K562 (cell line): ENCODE data around the gene UBN2. TPM values are rescaled to one million over a fixed set of nuclear protein-coding genes. Genes with fewer than 3 reads are reported as not detected.

Experiments used
- BCLAF1 ChIP-seq, 2 experiments: fragments of 450-650 bp in 1 of 2; IDR thresholded peaks; 2 replicates each; pipeline ENCODE4 v1.6.1; 2011 to 2017; ENCODE audit warnings: low read depth in 2 of 2, antibody characterized with exemption in 1 of 2, borderline replicate concordance in 1 of 2, low read length in 1 of 2, mild to moderate bottlenecking in 1 of 2, mixed read lengths in 1 of 2; ENCODE audit not compliant: control insufficient read depth in 1 of 2
- C11orf30 ChIP-seq: fragments of 450-650 bp; IDR thresholded peaks from 2 replicates; pipeline ENCODE4 v1.6.1; 2016; ENCODE audit warnings: low read depth, mild to moderate bottlenecking
- CREBBP ChIP-seq: IDR thresholded peaks from one replicate; pipeline ENCODE4 v1.6.1; 2012; ENCODE audit warnings: low read depth, mild to moderate bottlenecking, control low read depth, inconsistent platforms, low read length
- DACH1 ChIP-seq: fragments of 450-650 bp; IDR thresholded peaks from 2 replicates; pipeline ENCODE4 v1.6.1; 2018; ENCODE audit not compliant: partially characterized antibody
- DIDO1 ChIP-seq: fragments of 450-650 bp; IDR thresholded peaks from 2 replicates; pipeline ENCODE4 v1.6.1; 2016; ENCODE audit warnings: low read depth, missing biosample characterization, missing genetic modification characterization
- ELK3 ChIP-seq: fragments of 450-650 bp; formaldehyde crosslinking; IDR thresholded peaks from 2 replicates; pipeline ENCODE4 v1.4.0; 2020; ENCODE audit warnings: mild to moderate bottlenecking
- EP400 ChIP-seq: fragments of 450-650 bp; IDR thresholded peaks from 2 replicates; pipeline ENCODE4 v1.6.1; 2017; ENCODE audit warnings: antibody characterized with exemption, mild to moderate bottlenecking, moderate library complexity
- FOXJ2 ChIP-seq: fragments of 200-800 bp; sonication (Bioruptor generic); IDR thresholded peaks from 2 replicates; pipeline ENCODE4 v1.6.1; 2016; ENCODE audit warnings: missing genetic modification characterization, missing compliant biosample characterization
- IRF1 ChIP-seq: sonication (generic); formaldehyde crosslinking; IDR thresholded peaks from 2 replicates; pipeline ENCODE4 v1.8.0; 2022; ENCODE audit warnings: missing genetic modification reagents, mild to moderate bottlenecking, borderline replicate concordance
- KLF16 ChIP-seq: IDR thresholded peaks from 2 replicates; pipeline ENCODE4 v1.6.1; 2016; ENCODE audit warnings: antibody characterized with exemption
- MAZ ChIP-seq, 2 experiments: fragments of 450-650 bp in 1 of 2; sonication (generic) in 1 of 2; formaldehyde crosslinking; IDR thresholded peaks in 1 of 2; conservative IDR thresholded peaks in 1 of 2; 2 replicates each; pipeline versions ENCODE4 v1.4.0 to v1.5.0; 2020; ENCODE audit warnings: mild to moderate bottlenecking in 1 of 2, missing genetic modification reagents in 1 of 2
- MIER1 ChIP-seq: fragments of 450-650 bp; IDR thresholded peaks from 2 replicates; pipeline ENCODE4 v1.6.1; 2016; ENCODE audit warnings: antibody characterized with exemption, mild to moderate bottlenecking, low read depth
- MXD1 ChIP-seq: fragments of 250-450 bp; sonication (Bioruptor Pico); IDR thresholded peaks from 2 replicates; pipeline ENCODE4 v1.8.0; 2021; ENCODE audit warnings: borderline replicate concordance, mild to moderate bottlenecking, moderate library complexity; ENCODE audit not compliant: poor library complexity, severe bottlenecking
- NCOA4 ChIP-seq: fragments of 450-650 bp; IDR thresholded peaks from 2 replicates; pipeline ENCODE4 v1.6.1; 2018; ENCODE audit warnings: mild to moderate bottlenecking; ENCODE audit not compliant: partially characterized antibody
- NFYB ChIP-seq: IDR thresholded peaks from 2 replicates; pipeline ENCODE4 v1.6.1; 2011; ENCODE audit warnings: mild to moderate bottlenecking, moderate library complexity; ENCODE audit not compliant: insufficient read length; ENCODE audit errors: extremely low read depth
- OTX1 ChIP-seq: fragments of 450-650 bp; formaldehyde crosslinking; IDR thresholded peaks from 2 replicates; pipeline ENCODE4 v1.4.0; 2022; ENCODE audit warnings: mild to moderate bottlenecking
- PHF20 ChIP-seq: fragments of 450-650 bp; IDR thresholded peaks from 2 replicates; pipeline ENCODE4 v1.6.1; 2018; ENCODE audit not compliant: partially characterized antibody
- RBM39 ChIP-seq: fragments of 200-400 bp; formaldehyde crosslinking; optimal IDR thresholded peaks from 2 replicates; pipeline ENCODE3; 2018; ENCODE audit warnings: low read depth, low read length
- SMARCE1 ChIP-seq: fragments of 450-650 bp; IDR thresholded peaks from 2 replicates; pipeline ENCODE4 v1.7.1; 2016; ENCODE audit warnings: mild to moderate bottlenecking
- TAF9B ChIP-seq: fragments of 450-650 bp; IDR thresholded peaks from 2 replicates; pipeline ENCODE4 v1.6.1; 2018; ENCODE audit warnings: mild to moderate bottlenecking; ENCODE audit not compliant: partially characterized antibody
- TBL1XR1 ChIP-seq, 2 experiments: IDR thresholded peaks; 2 replicates each; pipeline ENCODE4 v1.6.1; 2012; ENCODE audit warnings: improper control_type of control experiment in 2 of 2, low read length in 2 of 2, mild to moderate bottlenecking in 1 of 2
- TEAD4 ChIP-seq, 2 experiments: sonication (generic) in 1 of 2; formaldehyde crosslinking in 1 of 2; IDR thresholded peaks; 2 replicates each; pipeline versions ENCODE4 v1.6.1 to v1.8.0; 2012 to 2022; ENCODE audit warnings: borderline replicate concordance in 1 of 2, inconsistent platforms in 1 of 2, low read length in 1 of 2, mild to moderate bottlenecking in 1 of 2, missing genetic modification reagents in 1 of 2
- ZBTB1 ChIP-seq: sonication (generic); formaldehyde crosslinking; IDR thresholded peaks from 2 replicates; pipeline ENCODE4 v1.8.1; 2023; ENCODE audit warnings: missing genetic modification reagents, low read depth, mild to moderate bottlenecking, borderline replicate concordance
- ZKSCAN1 ChIP-seq: fragments of 150-350 bp; IDR thresholded peaks from 2 replicates; pipeline ENCODE4 v1.6.1; 2016; ENCODE audit warnings: low read depth, low read length
- ZNF239 ChIP-seq: fragments of 250-450 bp; sonication (Bioruptor Pico); IDR thresholded peaks from 2 replicates; pipeline ENCODE4 v1.4.0; 2020; ENCODE audit warnings: mild to moderate bottlenecking
- polyA plus RNA-seq, 8 experiments: library from polyadenylated mRNA; depleted of rRNA in 4 of 8; stranded (reverse) in 5 of 8; unstranded in 3 of 8; fragments of >200 nt; fragmentation: Nextera tagmentation in 2 of 8; fragmentation: Illumina TruSeq in 1 of 8; extraction: Ambion mirVana in 2 of 8; extraction: Trizol in 1 of 8; gene quantifications; 2 replicates each; pipeline versions ENCODE4 v1.2.1 to v1.2.3, GENCODE V29; 2011 to 2014; ENCODE audit warnings: inconsistent platforms in 1 of 8, missing spikeins in 1 of 8
- total RNA-seq, 7 experiments: library from RNA; depleted of rRNA in 6 of 7; stranded (reverse); fragments of >200 nt in 6 of 7; fragmentation: Illumina TruSeq in 2 of 7; extraction: Trizol in 2 of 7; gene quantifications; 2 replicates each; pipeline versions ENCODE4 v1.2.1 to v1.2.3, GENCODE V29; 2011 to 2021; ENCODE audit warnings: low replicate concordance in 1 of 7

UBN2 gene
- total and polyA plus RNA-seq, 9 of the 15 experiments (the other 6 are each of a cell fraction or from before 2014, with no cell fraction given) = 1.2 to 19.5 (median 9.9) TPM

- TF ChIP-seq TEAD4 (IDR thresholded peaks at IDR 0.05; ENCODE audit: low read length) (no peak), TEAD4 (CRISPR knock-in tag; IDR thresholded peaks at IDR 0.05; ENCODE audit: borderline replicate concordance) (no peak), NCOA4 (no peak), CREBBP (no peak), BCLAF1 (IDR thresholded peaks at IDR 0.05; ENCODE audit: borderline replicate concordance in 1 of 2, control insufficient read depth in 1 of 2, low read depth in 2 of 2, low read length in 1 of 2) (no peak), EP400 (no peak), ZKSCAN1 (no peak), MXD1 (CRISPR knock-in tag) (no peak), ELK3 (CRISPR knock-in tag) (no peak), IRF1 (no peak), TAF9B (no peak), RBM39 (no peak), OTX1 (CRISPR knock-in tag) (no peak), KLF16 (no peak), DIDO1 (tag) (no peak), FOXJ2 (tag) (no peak; the same call in 1 of the 2 replicates), ZBTB1 (CRISPR knock-in tag) (no peak), PHF20 (no peak), SMARCE1 (peak; percentile 80), DACH1 (peak; percentile 20), MAZ (CRISPR knock-in tag; conservative IDR thresholded peaks at IDR 0.05 in 1 of 2, IDR thresholded peaks at IDR 0.05 in 1 of 2) (no peak), NFYB (no peak), TBL1XR1 (IDR thresholded peaks at IDR 0.05; ENCODE audit: low read length in 2 of 2) (no peak), ZNF239 (no peak), MIER1 (no peak), C11orf30 (0 out of 2 replicates have a peak, but pooled peaks have one; percentile 0)
Measured at GRCh38 chr7:139242741-139243281, 11.8 kb downstream of the UBN2 start (continued).
